Measurements from ENCODE around the gene OSBP2. TPM values are rescaled to one million over a fixed set of nuclear protein-coding genes. Genes with fewer than 3 reads are reported as not detected.
A peak's percentile ranks its signal among the peaks of the same experiment; 100 is the strongest.

OSBP2 gene
- total RNA-seq, 1 donor from 2014 or later = 2.4 TPM

GRCh38 chr22:30876915-30877553 is 182.4 kb downstream of the OSBP2 start:
- Mint-ChIP-seq H3K4me3 (ENCODE audit: unreplicated experiment) (no peak overlapping the region), H3K27ac (ENCODE audit: unreplicated experiment) (no peak overlapping the region), H3K4me1 (ENCODE audit: low read depth) (peaks cover 16% of the 10 kb centered on the region), H3K36me3 (ENCODE audit: low read depth) (no peaks in the 10 kb centered on the region), H3K27me3 (ENCODE audit: low read depth) (no peaks in the 10 kb centered on the region), H3K9me3 (ENCODE audit: low read depth) (no peaks in the 10 kb centered on the region)
- no peak for TF ChIP-seq CTCF (IDR thresholded peaks at IDR 0.05)
- peak; percentile 40 for DNase-seq (ENCODE audit: low spot score)

GRCh38 chr22:30877662-30878515 is 183.2 kb downstream of the OSBP2 start:
- no peaks in the 10 kb centered on the region for H3K36me3 Mint-ChIP-seq (ENCODE audit: low read depth)
- DNase-seq (ENCODE audit: low spot score) = peak; percentile 68
- no peak overlapping the region for H3K27ac Mint-ChIP-seq (ENCODE audit: unreplicated experiment)
- no peak overlapping the region for H3K4me3 Mint-ChIP-seq (ENCODE audit: unreplicated experiment)
- no peak for TF ChIP-seq CTCF (IDR thresholded peaks at IDR 0.05)
- H3K4me1 Mint-ChIP-seq (ENCODE audit: low read depth) = peaks cover 16% of the 10 kb centered on the region
- H3K27me3 Mint-ChIP-seq (ENCODE audit: low read depth) = no peaks in the 10 kb centered on the region
- no peaks in the 10 kb centered on the region for H3K9me3 Mint-ChIP-seq (ENCODE audit: low read depth)

- H3K4me1 Mint-ChIP-seq (ENCODE audit: low read depth) = peaks cover 16% of the 10 kb centered on the region
- H3K9me3 Mint-ChIP-seq (ENCODE audit: low read depth) = no peaks in the 10 kb centered on the region
- H3K4me3 Mint-ChIP-seq (ENCODE audit: unreplicated experiment) = no peak overlapping the region
- peak; percentile 66 for DNase-seq (ENCODE audit: low spot score)
- H3K36me3 Mint-ChIP-seq (ENCODE audit: low read depth) = no peaks in the 10 kb centered on the region
- no peak for TF ChIP-seq CTCF (IDR thresholded peaks at IDR 0.05)
- H3K27me3 Mint-ChIP-seq (ENCODE audit: low read depth) = no peaks in the 10 kb centered on the region
- no peak overlapping the region for H3K27ac Mint-ChIP-seq (ENCODE audit: unreplicated experiment)
These were observed 184.1 kb downstream of the OSBP2 start for GRCh38 chr22:30878516-30879414.

DNA sequence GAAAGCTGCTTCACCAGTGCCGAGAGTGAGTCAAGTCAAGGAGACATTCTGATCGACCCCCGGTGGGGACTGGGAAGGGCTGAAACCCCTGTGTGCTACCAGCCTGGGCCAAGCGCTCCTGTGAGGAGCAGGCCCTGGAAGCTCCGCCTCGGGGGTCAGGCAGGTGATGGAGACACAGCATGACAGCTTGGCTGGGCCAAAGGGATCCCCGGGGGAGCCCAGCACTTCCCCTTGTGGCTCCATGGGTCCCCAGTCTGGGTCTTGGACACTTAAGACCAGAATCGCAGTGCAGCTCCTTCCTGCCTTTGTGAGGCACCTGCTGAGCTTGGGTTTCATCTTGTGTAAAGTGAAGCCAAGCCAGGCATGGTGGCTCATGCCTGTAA is 184.7 kb downstream of the OSBP2 start:
- Mint-ChIP-seq H3K4me1 (ENCODE audit: low read depth) (peaks cover 16% of the 10 kb centered on the region), H3K27ac (ENCODE audit: unreplicated experiment) (no peak overlapping the region), H3K27me3 (ENCODE audit: low read depth) (no peaks in the 10 kb centered on the region)

More for the DNA sequence above, 184.7 kb downstream of the OSBP2 start:
- Mint-ChIP-seq H3K9me3 (ENCODE audit: low read depth) (no peaks in the 10 kb centered on the region), H3K36me3 (ENCODE audit: low read depth) (no peaks in the 10 kb centered on the region), H3K4me3 (ENCODE audit: unreplicated experiment) (no peak overlapping the region)
- TF ChIP-seq CTCF (IDR thresholded peaks at IDR 0.05) = no peak
- DNase-seq (ENCODE audit: low spot score) = peak; percentile 71
